ENCODE data around the gene PHEX.

Gene PHEX

GRCh38 chrX:22116605-22117546, 84.8 kb downstream of the PHEX start:
- TF ChIP-seq EP300 (IDR thresholded peaks at IDR 0.05; ENCODE audit: borderline replicate concordance) = no peak
- TF ChIP-seq CEBPB (IDR thresholded peaks at IDR 0.05) = no peak
- TF ChIP-seq CREB1 (IDR thresholded peaks at IDR 0.05; ENCODE audit: low read depth) = no peak
- TF ChIP-seq ZBTB7A (IDR thresholded peaks at IDR 0.05; ENCODE audit: low read depth) = no peak
- no peak for TF ChIP-seq EGR1 (IDR thresholded peaks at IDR 0.05)
- no peak for TF ChIP-seq USF1 (IDR thresholded peaks at IDR 0.05)
- no peak for TF ChIP-seq YY1 (IDR thresholded peaks at IDR 0.05; ENCODE audit: low read depth)
- TF ChIP-seq RAD21 (IDR thresholded peaks at IDR 0.05; ENCODE audit: low read depth) = no peak
- no peak for TF ChIP-seq NFIC (IDR thresholded peaks at IDR 0.05)
- no peak for TF ChIP-seq REST (IDR thresholded peaks at IDR 0.05; ENCODE audit: low read depth)
- TF ChIP-seq TCF12 (IDR thresholded peaks at IDR 0.05; ENCODE audit: low read depth) = no peak
- no peak for TF ChIP-seq MAX (IDR thresholded peaks at IDR 0.05)
- TF ChIP-seq TAF1 (IDR thresholded peaks at IDR 0.05; ENCODE audit: low read depth) = no peak
- no peak for TF ChIP-seq FOXM1 (IDR thresholded peaks at IDR 0.05; ENCODE audit: borderline replicate concordance, low read depth)
- no peak for TF ChIP-seq TEAD4 (IDR thresholded peaks at IDR 0.05)

GRCh38 chrX:22117633-22118032, 85.5 kb downstream of the PHEX start:
- TF ChIP-seq FOXM1 (IDR thresholded peaks at IDR 0.05; ENCODE audit: borderline replicate concordance, low read depth) = no peak
- TF ChIP-seq EP300 (IDR thresholded peaks at IDR 0.05; ENCODE audit: borderline replicate concordance) = no peak
- no peak for TF ChIP-seq TAF1 (IDR thresholded peaks at IDR 0.05; ENCODE audit: low read depth)
- TF ChIP-seq REST (IDR thresholded peaks at IDR 0.05; ENCODE audit: low read depth) = no peak
- TF ChIP-seq TEAD4 (IDR thresholded peaks at IDR 0.05) = no peak
- TF ChIP-seq USF1 (IDR thresholded peaks at IDR 0.05) = no peak
- no peak for TF ChIP-seq CREB1 (IDR thresholded peaks at IDR 0.05; ENCODE audit: low read depth)
- no peak for TF ChIP-seq NFIC (IDR thresholded peaks at IDR 0.05)
- TF ChIP-seq RAD21 (IDR thresholded peaks at IDR 0.05; ENCODE audit: low read depth) = no peak
- no peak for TF ChIP-seq TCF12 (IDR thresholded peaks at IDR 0.05; ENCODE audit: low read depth)
- no peak for TF ChIP-seq YY1 (IDR thresholded peaks at IDR 0.05; ENCODE audit: low read depth)
- no peak for TF ChIP-seq ZBTB7A (IDR thresholded peaks at IDR 0.05; ENCODE audit: low read depth)
- TF ChIP-seq MAX (IDR thresholded peaks at IDR 0.05) = no peak
- TF ChIP-seq EGR1 (IDR thresholded peaks at IDR 0.05) = no peak
- TF ChIP-seq CEBPB (IDR thresholded peaks at IDR 0.05) = no peak

GRCh38 chrX:22118161-22118830, 86.2 kb downstream of the PHEX start:
- TF ChIP-seq RAD21 (IDR thresholded peaks at IDR 0.05; ENCODE audit: low read depth) = no peak
- no peak for TF ChIP-seq ZBTB7A (IDR thresholded peaks at IDR 0.05; ENCODE audit: low read depth)
- no peak for TF ChIP-seq REST (IDR thresholded peaks at IDR 0.05; ENCODE audit: low read depth)
- no peak for TF ChIP-seq NFIC (IDR thresholded peaks at IDR 0.05)
- no peak for TF ChIP-seq TCF12 (IDR thresholded peaks at IDR 0.05; ENCODE audit: low read depth)
- no peak for TF ChIP-seq CEBPB (IDR thresholded peaks at IDR 0.05)
- TF ChIP-seq FOXM1 (IDR thresholded peaks at IDR 0.05; ENCODE audit: borderline replicate concordance, low read depth) = no peak
- TF ChIP-seq EGR1 (IDR thresholded peaks at IDR 0.05) = no peak
- no peak for TF ChIP-seq TEAD4 (IDR thresholded peaks at IDR 0.05)
- no peak for TF ChIP-seq EP300 (IDR thresholded peaks at IDR 0.05; ENCODE audit: borderline replicate concordance)
- TF ChIP-seq YY1 (IDR thresholded peaks at IDR 0.05; ENCODE audit: low read depth) = no peak
- no peak for TF ChIP-seq MAX (IDR thresholded peaks at IDR 0.05)
- TF ChIP-seq CREB1 (IDR thresholded peaks at IDR 0.05; ENCODE audit: low read depth) = no peak
- no peak for TF ChIP-seq USF1 (IDR thresholded peaks at IDR 0.05)
- no peak for TF ChIP-seq TAF1 (IDR thresholded peaks at IDR 0.05; ENCODE audit: low read depth)

All from Ishikawa (cell line).